Left kidney (tissue), 2 donors: Measurements from ENCODE around the gene SMPDL3B. TPM values are rescaled to one million over a fixed set of nuclear protein-coding genes. Genes with fewer than 3 reads are reported as not detected.

Experiments
- DNase-seq: peaks from one replicate; pipeline ENCODE4 v3.0.0-alpha.2; 2013
- polyA plus RNA-seq: library from polyadenylated mRNA; unstranded; fragments of 120-200 nt; gene quantifications from one replicate; pipeline ENCODE4 v1.2.1, GENCODE V29; 2013; ENCODE audit not compliant: insufficient read length

The SMPDL3B gene
- polyA plus RNA-seq, 1 donor, result 12.8 TPM

DNA sequence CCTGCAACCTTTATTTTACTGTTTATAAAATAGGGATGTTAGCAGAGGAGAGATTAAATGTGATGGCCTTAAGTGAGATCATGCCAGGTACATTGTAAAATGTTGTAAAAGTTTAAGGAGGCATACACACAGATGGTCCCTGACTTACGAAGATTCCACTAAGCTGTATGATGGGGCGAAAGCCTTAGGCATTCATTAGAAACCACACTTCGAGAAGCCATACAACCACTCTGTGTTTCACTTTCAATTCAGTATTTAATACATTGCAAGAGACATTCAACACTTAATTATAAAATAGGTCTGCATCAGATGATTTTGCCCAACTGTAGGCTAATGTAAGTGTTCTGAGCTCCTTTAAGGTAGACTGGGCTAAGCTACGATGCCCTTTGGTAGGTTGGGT is 3.7 kb downstream of the SMPDL3B start:
- DNase-seq, result no peak

DNA sequence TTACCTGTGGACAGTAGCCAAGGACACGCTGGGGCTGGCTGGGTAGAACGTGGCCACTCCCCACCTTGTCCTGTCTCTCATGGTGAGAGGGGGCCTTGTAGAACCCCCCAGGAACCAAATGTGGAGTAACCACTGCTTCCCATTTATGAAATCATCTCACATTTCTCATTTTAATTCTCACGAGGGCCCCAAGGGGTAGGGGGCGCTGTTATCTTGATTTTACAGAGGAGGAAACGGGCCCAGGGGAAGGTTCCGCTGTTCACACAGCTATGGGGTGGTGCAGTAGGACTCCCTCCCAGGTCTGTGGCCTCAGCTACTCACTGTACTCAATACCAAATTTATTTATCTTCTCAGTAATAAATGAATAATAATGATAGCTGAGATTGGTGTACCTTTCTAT is 5.5 kb downstream of the SMPDL3B start:
- no peak for DNase-seq

- DNase-seq, result no peak
Measured at GRCh38 chr1:27940870-27941560, 6.2 kb downstream of the SMPDL3B start.

GRCh38 chr1:27941671-27942540 is 7.1 kb downstream of the SMPDL3B start:
- no peak for DNase-seq

- no peak for DNase-seq
Measured at GRCh38 chr1:27945020-27945419, 10.2 kb downstream of the SMPDL3B start.

- DNase-seq, result no peak
Measured at GRCh38 chr1:27949027-27949426, 14.2 kb downstream of the SMPDL3B start.

- no peak for DNase-seq
Measured at GRCh38 chr1:27951396-27951795, 16.6 kb downstream of the SMPDL3B start.

GRCh38 chr1:27952147-27952546 is 17.3 kb downstream of the SMPDL3B start:
- DNase-seq, result no peak

DNA sequence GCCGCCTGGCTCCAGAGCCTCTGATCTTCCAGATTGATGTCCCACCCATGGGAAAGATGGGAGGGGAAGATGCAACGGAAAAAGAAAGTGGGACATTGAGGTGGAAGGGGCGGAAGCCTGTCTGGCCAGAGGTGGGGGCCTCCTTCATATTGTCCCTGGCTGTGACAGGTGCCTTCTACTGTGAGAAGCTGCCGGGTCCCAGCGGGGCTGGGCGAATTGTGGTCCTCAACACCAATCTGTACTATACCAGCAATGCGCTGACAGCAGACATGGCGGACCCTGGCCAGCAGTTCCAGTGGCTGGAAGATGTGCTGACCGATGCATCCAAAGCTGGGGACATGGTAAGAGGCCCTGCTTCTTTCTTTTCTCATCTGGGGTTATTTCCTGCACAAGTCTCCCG is 19.4 kb downstream of the SMPDL3B start:
- DNase-seq, result no peak

- DNase-seq, result no peak
Measured at GRCh38 chr1:27955076-27955475, 20.3 kb downstream of the SMPDL3B start.

DNA sequence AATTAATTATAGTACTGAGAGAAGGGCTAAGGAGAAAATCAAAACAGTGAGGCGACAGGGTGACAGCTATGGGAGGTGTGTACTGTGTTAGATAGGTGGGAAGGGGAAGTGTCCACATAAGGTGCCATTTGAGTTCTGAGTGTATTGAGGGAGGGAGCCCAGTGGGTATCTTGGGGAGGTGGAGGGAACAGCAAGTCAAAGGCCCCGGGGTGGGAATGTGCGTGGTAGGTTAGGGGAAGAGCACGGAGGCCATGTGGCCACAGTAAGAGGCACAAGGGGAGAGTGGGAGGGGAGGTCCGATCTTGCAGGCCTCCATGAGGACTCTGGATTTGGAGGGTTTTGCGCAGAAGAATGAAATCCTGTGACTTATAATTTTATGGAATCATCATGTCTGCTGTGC is 22.0 kb downstream of the SMPDL3B start:
- no peak for DNase-seq

DNA sequence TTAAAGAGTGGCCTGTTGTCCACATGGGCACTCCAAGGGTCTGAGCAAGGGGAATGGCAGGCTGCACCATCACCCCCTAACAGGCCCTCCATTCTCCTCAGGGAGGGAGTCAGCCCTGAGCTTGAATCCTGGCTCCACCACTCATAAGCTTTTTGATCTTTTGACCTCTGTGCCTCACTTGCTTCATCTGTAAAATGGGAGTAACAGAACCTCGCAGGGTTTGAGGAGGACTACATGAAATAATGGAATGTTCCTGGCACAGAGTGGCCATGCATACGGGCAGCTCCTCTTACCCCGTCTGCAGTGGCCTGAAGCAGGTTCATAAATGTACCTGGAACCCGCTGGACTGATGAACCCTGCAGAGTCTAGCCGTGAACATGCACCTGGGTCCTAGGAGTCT is 22.9 kb downstream of the SMPDL3B start:
- no peak for DNase-seq

GRCh38 chr1:27958513-27958912 is 23.7 kb downstream of the SMPDL3B start:
- no peak for DNase-seq

GRCh38 chr1:27959792-27960603 is 25.2 kb downstream of the SMPDL3B start, which contains the start of gene XKR8:
Gene XKR8 (plus strand): TSS chr1:27959973. CDS start chr1:27960070, 97 bp downstream.
- peak; percentile 85 for DNase-seq

DNA sequence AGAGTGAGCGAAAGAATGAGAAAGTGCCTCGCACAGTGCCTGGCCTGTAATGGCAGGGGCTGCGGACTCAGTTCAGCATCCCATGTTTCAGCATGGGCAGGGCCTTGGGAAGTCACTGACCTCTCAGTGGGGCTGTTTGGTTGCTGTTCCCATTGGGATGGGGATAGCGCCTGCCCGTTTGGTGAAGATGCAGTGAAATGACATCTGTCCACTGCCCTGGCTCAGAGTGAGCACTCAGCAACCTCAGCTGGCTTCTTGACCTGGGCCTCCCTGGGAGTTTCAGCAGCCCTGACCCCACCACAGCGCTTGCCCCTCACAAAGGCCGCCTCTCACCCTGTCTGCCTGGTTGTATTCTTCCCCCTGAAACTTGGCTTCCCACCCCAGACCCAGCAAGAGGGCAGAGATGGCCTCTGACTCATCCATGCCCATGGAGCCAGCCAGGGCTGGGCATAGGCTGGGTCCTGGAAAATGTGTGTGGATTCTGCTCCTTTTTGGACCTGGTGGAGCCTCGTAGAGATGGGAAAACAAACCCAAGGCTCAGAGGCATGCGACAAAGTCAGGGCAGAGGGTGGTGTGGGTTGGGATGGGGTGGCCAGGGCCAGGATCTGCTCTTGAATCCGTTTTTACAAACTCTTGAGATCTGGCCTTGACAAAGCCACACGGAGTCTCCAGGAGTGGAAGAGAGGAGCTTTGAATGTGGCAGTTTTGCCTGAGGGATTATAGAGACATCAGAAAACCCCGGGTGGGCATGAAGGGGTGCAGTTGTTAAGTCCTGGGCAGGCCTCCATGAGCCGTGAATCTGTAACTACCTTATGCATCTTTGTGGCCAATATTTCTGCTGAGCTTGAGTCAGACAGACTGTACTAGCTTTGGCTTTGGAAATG is 26.2 kb downstream of the SMPDL3B start:
- DNase-seq, result no peak

- no peak for DNase-seq
Measured at GRCh38 chr1:27961646-27962221, 26.9 kb downstream of the SMPDL3B start.

DNA sequence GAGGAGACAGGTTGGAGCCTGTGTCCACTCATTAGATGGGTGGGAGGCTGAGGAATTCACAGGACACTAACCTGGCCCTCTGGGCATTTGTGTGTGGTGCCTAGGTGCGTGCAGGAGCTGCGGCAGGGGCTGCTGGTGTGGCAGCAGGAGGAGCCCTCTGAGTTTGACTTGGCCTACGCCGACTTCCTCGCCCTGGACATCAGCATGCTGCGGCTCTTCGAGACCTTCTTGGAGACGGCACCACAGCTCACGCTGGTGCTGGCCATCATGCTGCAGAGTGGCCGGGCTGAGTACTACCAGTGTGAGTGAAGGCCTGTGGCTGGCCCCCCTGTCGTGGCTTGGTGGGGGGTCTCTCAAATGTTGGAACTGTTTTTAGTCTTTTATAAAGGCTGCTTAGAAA is 28.6 kb downstream of the SMPDL3B start:
- DNase-seq, result no peak

DNA sequence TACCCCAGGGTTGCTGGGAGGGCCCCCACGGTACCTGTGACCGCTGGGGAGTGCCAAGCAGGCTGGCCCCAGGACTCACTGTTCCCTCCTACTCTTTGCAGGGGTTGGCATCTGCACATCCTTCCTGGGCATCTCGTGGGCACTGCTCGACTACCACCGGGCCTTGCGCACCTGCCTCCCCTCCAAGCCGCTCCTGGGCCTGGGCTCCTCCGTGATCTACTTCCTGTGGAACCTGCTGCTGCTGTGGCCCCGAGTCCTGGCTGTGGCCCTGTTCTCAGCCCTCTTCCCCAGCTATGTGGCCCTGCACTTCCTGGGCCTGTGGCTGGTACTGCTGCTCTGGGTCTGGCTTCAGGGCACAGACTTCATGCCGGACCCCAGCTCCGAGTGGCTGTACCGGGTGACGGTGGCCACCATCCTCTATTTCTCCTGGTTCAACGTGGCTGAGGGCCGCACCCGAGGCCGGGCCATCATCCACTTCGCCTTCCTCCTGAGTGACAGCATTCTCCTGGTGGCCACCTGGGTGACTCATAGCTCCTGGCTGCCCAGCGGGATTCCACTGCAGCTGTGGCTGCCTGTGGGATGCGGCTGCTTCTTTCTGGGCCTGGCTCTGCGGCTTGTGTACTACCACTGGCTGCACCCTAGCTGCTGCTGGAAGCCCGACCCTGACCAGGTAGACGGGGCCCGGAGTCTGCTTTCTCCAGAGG is 31.8 kb downstream of the SMPDL3B start:
- no peak for DNase-seq

- no peak for DNase-seq
Measured at GRCh38 chr1:27967106-27967883, 32.5 kb downstream of the SMPDL3B start.
